SK-N-SH treated with all-trans-retinoic acid at 6 μM for 48 hours (cell line): ENCODE measurements around the gene TBCEL.

Source experiments
- ATAC-seq: fragments of 200-7000 bp; cut with Tn5 transposase; 3 replicates; pipeline ENCODE4 v1.9.1; 2020; ENCODE audit warnings: mild to moderate bottlenecking, moderate library complexity
- ARNTL ChIP-seq: fragments of 450-650 bp; formaldehyde crosslinking; IDR thresholded peaks from 2 replicates; pipeline ENCODE4 v1.5.0; 2020; ENCODE audit warnings: low read depth, mild to moderate bottlenecking, moderate library complexity, borderline replicate concordance
- BACH2 ChIP-seq: fragments of 250-450 bp; sonication (Bioruptor Pico); IDR thresholded peaks from 2 replicates; pipeline ENCODE4 v1.9.0; 2021; ENCODE audit warnings: mild to moderate bottlenecking, borderline replicate concordance
- CREB5 ChIP-seq: fragments of 250-450 bp; sonication (Bioruptor Pico); IDR thresholded peaks from 2 replicates; pipeline ENCODE4 v1.5.1; 2020; ENCODE audit warnings: low read depth, mild to moderate bottlenecking, moderate library complexity
- CSRNP3 ChIP-seq: fragments of 250-450 bp; sonication (Bioruptor Pico); IDR thresholded peaks from 2 replicates; pipeline ENCODE4 v1.5.1; 2021; ENCODE audit warnings: mild to moderate bottlenecking, moderate library complexity
- ESRRG ChIP-seq: fragments of 250-450 bp; sonication (Bioruptor Pico); IDR thresholded peaks from 2 replicates; pipeline ENCODE4 v1.6.1; 2021; ENCODE audit warnings: mild to moderate bottlenecking
- GLIS3 ChIP-seq: fragments of 250-450 bp; sonication (Bioruptor Pico); IDR thresholded peaks from 2 replicates; pipeline ENCODE4 v1.5.0; 2020; ENCODE audit warnings: mild to moderate bottlenecking, moderate library complexity
- ISL1 ChIP-seq: fragments of 250-450 bp; sonication (Bioruptor Pico); IDR thresholded peaks from 2 replicates; pipeline ENCODE4 v2.1.2; 2022; ENCODE audit warnings: mild to moderate bottlenecking, moderate library complexity
- OSR1 ChIP-seq: fragments of 250-450 bp; sonication (Bioruptor Pico); IDR thresholded peaks from 2 replicates; pipeline ENCODE4 v1.8.0; 2022; ENCODE audit warnings: moderate library complexity, mild to moderate bottlenecking, inconsistent platforms
- PATZ1 ChIP-seq: fragments of 250-450 bp; sonication (Bioruptor Pico); IDR thresholded peaks from 2 replicates; pipeline ENCODE4 v1.8.0; 2020; ENCODE audit warnings: mild to moderate bottlenecking, moderate library complexity, borderline replicate concordance
- SNAI2 ChIP-seq: fragments of 250-450 bp; sonication (Bioruptor Pico); IDR thresholded peaks from 2 replicates; pipeline ENCODE4 v1.5.0; 2020; ENCODE audit warnings: mild to moderate bottlenecking, moderate library complexity
- TCF4 ChIP-seq: fragments of 250-450 bp; sonication (Bioruptor Pico); IDR thresholded peaks from 2 replicates; pipeline ENCODE4 v1.8.0; 2021; ENCODE audit warnings: mild to moderate bottlenecking, moderate library complexity, borderline replicate concordance
- TOX ChIP-seq: fragments of 250-450 bp; sonication (Bioruptor Pico); IDR thresholded peaks from 2 replicates; pipeline ENCODE4 v1.8.0; 2021; ENCODE audit warnings: mild to moderate bottlenecking, moderate library complexity, borderline replicate concordance
- TSHZ2 ChIP-seq: fragments of 250-450 bp; sonication (Bioruptor Pico); IDR thresholded peaks from 2 replicates; pipeline ENCODE4 v1.5.0; 2020; ENCODE audit warnings: mild to moderate bottlenecking, moderate library complexity
- ZC3H10 ChIP-seq: fragments of 250-450 bp; sonication (Bioruptor Pico); IDR thresholded peaks from 2 replicates; pipeline ENCODE4 v1.5.1; 2021; ENCODE audit warnings: mild to moderate bottlenecking, moderate library complexity
- ZFP3 ChIP-seq: fragments of 250-450 bp; sonication (Bioruptor Pico); IDR thresholded peaks from 2 replicates; pipeline ENCODE4 v1.5.0; 2020; ENCODE audit warnings: mild to moderate bottlenecking, moderate library complexity
- ZFP30 ChIP-seq: fragments of 450-650 bp; formaldehyde crosslinking; IDR thresholded peaks from 2 replicates; pipeline ENCODE4 v1.5.0; 2022; ENCODE audit warnings: mild to moderate bottlenecking, moderate library complexity
- ZNF565 ChIP-seq: fragments of 450-650 bp; formaldehyde crosslinking; conservative IDR thresholded peaks from 2 replicates; pipeline ENCODE4 v1.5.0; 2020; ENCODE audit warnings: low read depth, mild to moderate bottlenecking, moderate library complexity
- ZNF70 ChIP-seq: fragments of 450-650 bp; formaldehyde crosslinking; IDR thresholded peaks from 2 replicates; pipeline ENCODE4 v1.5.0; 2020; ENCODE audit warnings: mild to moderate bottlenecking, moderate library complexity
- ZNF8 ChIP-seq: fragments of 450-650 bp; formaldehyde crosslinking; IDR thresholded peaks from 2 replicates; pipeline ENCODE4 v1.5.0; 2020; ENCODE audit warnings: mild to moderate bottlenecking, moderate library complexity
- TF ChIP-seq, protein P1 (sequence below): fragments of 250-450 bp; sonication (Bioruptor Pico); IDR thresholded peaks from 2 replicates; pipeline ENCODE4 v1.8.0; 2021; ENCODE audit warnings: low read depth, mild to moderate bottlenecking, moderate library complexity, borderline replicate concordance

The TBCEL gene

GRCh38 chr11:121086866-121087265 lies 63.0 kb downstream of the TBCEL start:
- ATAC-seq, result no peak
- TF ChIP-seq GLIS3 (CRISPR knock-in tag), result no peak
- no peak for TF ChIP-seq ESRRG (CRISPR knock-in tag)
- no peak for TF ChIP-seq ARNTL (CRISPR knock-in tag)
- no peak for TF ChIP-seq ZNF8
- TF ChIP-seq CREB5 (CRISPR knock-in tag), result no peak
- TF ChIP-seq TCF4 (CRISPR knock-in tag), result no peak
- no peak for TF ChIP-seq ZNF565 (CRISPR knock-in tag)
- TF ChIP-seq TSHZ2 (CRISPR knock-in tag), result no peak
- TF ChIP-seq TOX, result no peak
- TF ChIP-seq ZC3H10, result no peak
- no peak for TF ChIP-seq CSRNP3
- no peak for TF ChIP-seq PATZ1 (CRISPR knock-in tag)
- TF ChIP-seq, protein P1, sequence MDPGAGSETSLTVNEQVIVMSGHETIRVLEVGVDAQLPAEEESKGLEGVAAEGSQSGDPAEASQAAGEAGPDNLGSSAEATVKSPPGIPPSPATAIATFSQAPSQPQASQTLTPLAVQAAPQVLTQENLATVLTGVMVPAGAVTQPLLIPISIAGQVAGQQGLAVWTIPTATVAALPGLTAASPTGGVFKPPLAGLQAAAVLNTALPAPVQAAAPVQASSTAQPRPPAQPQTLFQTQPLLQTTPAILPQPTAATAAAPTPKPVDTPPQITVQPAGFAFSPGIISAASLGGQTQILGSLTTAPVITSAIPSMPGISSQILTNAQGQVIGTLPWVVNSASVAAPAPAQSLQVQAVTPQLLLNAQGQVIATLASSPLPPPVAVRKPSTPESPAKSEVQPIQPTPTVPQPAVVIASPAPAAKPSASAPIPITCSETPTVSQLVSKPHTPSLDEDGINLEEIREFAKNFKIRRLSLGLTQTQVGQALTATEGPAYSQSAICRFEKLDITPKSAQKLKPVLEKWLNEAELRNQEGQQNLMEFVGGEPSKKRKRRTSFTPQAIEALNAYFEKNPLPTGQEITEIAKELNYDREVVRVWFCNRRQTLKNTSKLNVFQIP (CRISPR knock-in tag), result no peak

DNA sequence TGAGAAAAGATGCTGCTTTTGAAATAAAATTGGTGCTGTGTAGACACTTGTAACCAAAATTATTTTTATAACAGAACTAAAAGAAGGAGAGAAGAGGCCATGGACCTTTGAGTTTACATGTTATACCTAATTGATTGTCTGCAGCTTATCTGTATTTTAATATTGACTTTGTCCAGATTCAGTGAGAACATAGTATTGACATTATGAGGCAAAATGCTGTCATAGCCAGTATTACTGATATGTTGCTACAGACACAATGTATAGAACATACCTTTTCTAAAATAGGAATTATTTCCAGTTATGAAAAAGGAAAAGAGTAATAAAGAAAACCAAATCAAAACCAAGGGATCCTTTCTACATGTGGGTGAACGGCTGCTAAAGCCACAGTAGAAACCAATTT lies 65.7 kb downstream of the TBCEL start:
- ATAC-seq, result no peak
- no peak for TF ChIP-seq BACH2 (CRISPR knock-in tag)
- TF ChIP-seq ZC3H10, result no peak
- no peak for TF ChIP-seq TOX
- TF ChIP-seq CREB5 (CRISPR knock-in tag), result no peak
- no peak for TF ChIP-seq TCF4 (CRISPR knock-in tag)
- TF ChIP-seq SNAI2 (CRISPR knock-in tag), result no peak
- no peak for TF ChIP-seq ZNF70 (CRISPR knock-in tag)
- TF ChIP-seq TSHZ2 (CRISPR knock-in tag), result no peak
- no peak for TF ChIP-seq ZNF565 (CRISPR knock-in tag)
- TF ChIP-seq PATZ1 (CRISPR knock-in tag), result no peak
- TF ChIP-seq ARNTL (CRISPR knock-in tag), result no peak
- TF ChIP-seq ISL1 (CRISPR knock-in tag), result no peak
- TF ChIP-seq ZFP3 (CRISPR knock-in tag), result no peak
- no peak for TF ChIP-seq ZFP30
- no peak for TF ChIP-seq OSR1 (CRISPR knock-in tag)
